CD4-positive, alpha-beta T cell treated with Interferon alpha-2 for 1 hour (primary cell): ENCODE measurements around the gene GAGE10.
"Not testable (repeated sequence)": the region's sequence is repeated elsewhere in the genome, so short reads cannot be mapped to it uniquely, and the experiment has no call there.

ENCODE experiments used
- DNase-seq, 2 donors: peaks; one replicate each; pipeline ENCODE4 v3.0.0-alpha.2; 2020 to 2022

GAGE10 gene

DNA sequence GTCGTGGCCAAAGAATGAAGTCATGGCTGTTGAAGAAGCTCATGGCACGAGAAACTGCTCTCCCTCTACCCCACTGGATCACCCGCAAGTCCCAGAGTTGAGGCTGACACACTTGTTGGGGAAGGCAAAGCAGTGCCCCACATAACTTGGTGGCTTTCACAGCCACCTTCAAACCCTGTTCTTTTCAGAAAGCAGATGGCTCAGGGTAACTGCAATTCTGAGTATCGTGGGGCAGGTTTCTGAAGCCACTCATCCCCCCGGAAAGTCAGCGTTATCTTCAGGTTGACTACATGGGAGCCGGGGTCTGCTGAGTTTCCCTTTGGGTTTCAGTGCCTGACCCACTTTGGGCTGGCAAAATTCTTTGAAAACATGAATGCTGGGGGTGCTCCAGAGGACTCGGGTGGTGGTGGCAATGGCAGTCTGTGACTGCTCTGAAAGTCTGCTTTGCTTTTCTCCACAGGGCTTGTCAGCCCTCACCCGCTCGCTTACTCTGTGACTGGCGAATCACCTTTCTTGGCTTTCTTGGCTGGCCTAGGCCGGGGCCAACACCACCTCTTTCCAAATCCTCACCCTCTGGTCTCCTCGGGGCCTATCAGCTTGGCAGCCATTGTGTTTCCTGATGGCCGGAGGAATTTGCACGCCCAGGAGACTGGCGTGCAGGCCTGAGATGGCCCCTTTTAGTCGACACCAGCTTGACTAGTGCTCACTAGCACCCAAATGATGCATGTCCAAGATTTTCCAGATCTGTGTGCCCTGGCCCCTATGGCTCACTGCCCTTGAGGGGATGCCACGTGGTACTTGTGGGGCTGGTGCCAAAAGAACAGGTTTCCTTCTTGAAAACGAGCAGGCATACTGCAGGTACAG is 26.5 kb upstream of the GAGE10 start:
- DNase-seq, result no peak

GRCh38 chrX:49277535-49277830 is 26.0 kb upstream of the GAGE10 start:
- DNase-seq, result no peak

DNA sequence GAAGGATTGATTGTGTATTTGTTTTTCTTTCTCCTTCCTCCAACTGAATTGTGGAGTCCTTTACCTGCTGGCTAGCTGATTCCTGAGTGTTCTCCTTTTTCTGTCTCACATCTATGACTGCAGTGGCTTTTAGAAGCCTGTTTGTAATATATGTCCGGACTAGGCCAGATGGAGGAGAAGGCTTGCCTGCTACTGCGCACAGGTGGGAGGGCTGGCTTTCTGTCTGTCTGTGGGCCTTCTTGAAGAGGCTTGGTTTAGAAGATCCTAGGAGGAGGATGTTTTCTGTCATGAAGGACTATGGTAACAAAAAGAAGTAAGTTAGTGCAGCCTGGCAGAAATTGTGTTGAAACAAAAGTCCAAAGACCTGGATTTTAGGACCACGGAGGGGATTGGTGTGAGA is 25.4 kb upstream of the GAGE10 start:
- DNase-seq, result no peak

DNA sequence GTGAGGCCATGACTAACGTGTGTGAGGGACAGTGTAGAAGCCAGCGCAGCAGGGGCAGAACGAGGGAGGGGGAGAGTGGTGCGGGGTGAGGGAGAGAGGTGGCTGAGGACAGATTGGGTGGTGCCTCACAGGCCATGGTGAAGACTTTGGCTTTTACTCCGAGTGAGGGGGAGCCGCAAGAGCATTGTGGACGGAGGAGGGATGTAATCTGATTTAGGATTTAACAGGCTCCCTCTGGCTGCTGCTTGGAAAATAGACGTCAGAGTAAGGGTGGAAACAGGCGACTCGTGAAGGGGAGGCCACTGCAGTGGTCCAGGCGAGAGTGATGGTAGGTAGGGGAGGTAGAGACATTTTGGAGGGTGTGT is 20.8 kb upstream of the GAGE10 start:
- no peak for DNase-seq

- DNase-seq, result no peak
These were observed 19.2 kb upstream of the GAGE10 start for GRCh38 chrX:49284212-49284611.

- DNase-seq, result no peak
These were observed 17.3 kb upstream of the GAGE10 start for GRCh38 chrX:49286136-49286535.

DNA sequence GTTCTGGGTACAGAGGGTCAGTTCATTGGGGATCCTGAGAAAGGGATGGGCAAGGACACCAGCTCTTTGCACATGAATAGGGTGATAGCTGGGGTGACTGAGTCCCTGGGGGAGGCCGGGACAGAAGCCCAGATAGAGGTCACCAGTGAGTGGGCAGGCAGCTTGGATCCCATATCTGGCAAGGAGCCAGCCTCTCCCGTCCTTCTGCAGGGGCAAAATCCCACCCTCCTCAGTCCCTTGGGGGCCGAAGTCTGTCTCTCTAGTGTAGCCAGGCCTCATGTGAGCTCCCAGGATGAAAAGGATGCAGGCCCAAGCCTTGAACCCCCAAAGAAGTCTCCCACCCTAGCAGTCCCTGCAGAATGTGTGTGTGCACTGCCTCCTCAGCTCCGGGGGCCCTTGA is 16.9 kb upstream of the GAGE10 start:
- DNase-seq, result no peak

DNA sequence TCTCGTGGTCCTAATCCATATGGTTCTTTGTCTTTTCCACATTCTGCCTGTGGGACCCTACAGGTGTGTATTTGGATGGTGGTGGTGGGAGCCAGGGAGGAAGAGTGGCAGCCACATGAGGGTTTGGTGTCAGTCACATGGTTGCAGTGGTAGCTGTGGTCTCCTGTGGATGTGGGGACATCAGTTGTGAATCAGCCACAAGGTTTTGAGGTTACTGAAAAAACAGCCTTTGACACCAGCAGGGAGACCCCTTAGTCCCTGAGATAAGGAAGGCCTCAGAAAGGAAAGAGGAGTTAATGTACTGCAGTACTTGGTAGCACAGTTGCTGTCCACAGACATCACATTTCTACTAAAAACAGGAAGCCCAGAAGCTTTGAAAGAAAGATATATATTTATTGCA is 15.8 kb upstream of the GAGE10 start:
- DNase-seq, result no peak

DNA sequence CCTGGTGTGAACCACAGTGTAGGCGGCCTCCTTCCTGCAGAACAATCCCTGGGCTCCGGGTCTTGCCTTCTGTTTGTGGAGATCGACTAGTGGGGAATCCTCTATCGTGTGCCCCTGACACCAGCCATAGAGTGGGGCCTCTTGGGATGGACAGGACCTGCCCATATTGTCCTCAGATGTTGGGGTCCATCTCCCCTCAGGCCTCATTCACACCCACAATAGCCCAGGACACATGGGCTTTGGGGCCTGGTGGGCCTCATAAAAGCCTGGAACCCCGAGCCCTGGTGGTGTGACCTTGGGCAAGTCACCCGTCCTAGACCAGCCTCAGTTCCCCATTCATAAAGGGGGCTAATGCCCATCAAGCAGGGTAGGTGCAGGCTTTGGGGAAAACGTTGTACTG is 13.2 kb upstream of the GAGE10 start:
- DNase-seq, result no peak

- DNase-seq, result peak; percentile 60 to 70
These were observed 11.7 kb upstream of the GAGE10 start for GRCh38 chrX:49291615-49292337.

DNA sequence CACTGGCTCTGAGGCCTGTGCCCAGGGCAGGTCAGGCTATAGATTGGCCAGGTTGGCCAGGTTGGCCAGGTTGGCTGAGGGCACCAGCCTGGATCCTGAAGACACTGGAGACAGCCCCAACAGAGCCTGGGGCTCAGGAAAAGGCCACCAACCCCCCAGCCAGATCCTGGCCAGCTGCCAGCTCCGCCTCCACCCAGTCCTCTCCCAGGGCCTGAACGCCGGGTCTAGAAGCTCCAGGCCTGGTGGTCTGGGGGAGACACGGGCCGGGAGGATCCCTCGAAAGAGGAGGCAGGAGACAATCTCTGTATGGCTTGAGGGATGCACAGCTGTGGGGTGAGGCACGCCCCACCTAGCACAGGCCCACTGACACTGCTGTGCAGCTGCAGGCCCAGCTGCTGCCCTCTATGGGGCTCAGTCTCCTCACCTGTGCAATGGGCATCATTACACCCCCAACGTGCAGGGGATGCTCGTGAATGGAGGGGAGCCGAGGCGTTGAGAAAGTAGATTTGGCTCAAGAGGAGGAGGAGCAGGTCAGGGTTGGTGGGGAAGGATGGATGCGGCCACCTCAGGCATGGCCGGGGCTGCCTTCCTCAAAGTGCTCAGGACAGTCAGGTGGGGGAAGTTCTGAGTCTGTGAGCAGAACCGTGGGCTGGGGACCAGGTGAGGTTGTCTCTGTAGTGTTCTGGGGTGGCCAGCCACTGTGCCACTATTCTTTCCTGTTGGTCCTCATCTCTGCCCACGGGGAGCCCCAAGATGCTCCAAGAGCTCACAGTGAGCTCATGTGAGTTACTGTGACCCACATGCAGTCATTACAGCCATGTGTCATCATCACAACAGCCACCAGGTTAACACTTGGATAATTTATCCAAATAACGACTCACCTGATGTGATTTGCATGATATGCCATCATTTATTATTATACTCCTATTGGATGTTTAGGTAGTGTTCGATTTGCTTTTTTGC is 10.8 kb upstream of the GAGE10 start:
- DNase-seq, result no peak

DNA sequence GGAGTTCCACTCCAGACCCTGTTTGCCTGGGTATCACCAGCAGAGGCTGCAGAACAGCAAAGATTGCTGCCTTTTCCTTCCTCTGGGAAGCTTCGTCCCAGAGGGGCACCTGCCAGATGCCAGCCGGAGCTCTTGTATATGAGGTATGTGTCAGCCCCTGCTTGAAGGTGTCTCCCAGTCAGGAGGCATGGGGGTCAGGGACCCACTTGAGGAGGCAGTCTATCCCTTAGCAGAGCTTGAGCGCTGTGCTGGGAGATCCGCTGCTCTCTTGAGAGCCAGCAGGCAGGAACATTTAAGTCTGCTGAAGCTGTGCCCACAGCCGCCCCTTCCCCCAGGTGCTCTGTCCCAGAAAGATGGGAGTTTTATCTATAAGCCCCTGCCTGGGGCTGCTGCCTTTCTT is 4.2 kb upstream of the GAGE10 start:
- not testable (repeated sequence) for DNase-seq

GRCh38 chrX:49300703-49301102 is 2.7 kb upstream of the GAGE10 start:
- DNase-seq, result no peak

- DNase-seq, result not testable (repeated sequence)
These were observed 4.3 kb downstream of the GAGE10 start for GRCh38 chrX:49307775-49308174.

DNA sequence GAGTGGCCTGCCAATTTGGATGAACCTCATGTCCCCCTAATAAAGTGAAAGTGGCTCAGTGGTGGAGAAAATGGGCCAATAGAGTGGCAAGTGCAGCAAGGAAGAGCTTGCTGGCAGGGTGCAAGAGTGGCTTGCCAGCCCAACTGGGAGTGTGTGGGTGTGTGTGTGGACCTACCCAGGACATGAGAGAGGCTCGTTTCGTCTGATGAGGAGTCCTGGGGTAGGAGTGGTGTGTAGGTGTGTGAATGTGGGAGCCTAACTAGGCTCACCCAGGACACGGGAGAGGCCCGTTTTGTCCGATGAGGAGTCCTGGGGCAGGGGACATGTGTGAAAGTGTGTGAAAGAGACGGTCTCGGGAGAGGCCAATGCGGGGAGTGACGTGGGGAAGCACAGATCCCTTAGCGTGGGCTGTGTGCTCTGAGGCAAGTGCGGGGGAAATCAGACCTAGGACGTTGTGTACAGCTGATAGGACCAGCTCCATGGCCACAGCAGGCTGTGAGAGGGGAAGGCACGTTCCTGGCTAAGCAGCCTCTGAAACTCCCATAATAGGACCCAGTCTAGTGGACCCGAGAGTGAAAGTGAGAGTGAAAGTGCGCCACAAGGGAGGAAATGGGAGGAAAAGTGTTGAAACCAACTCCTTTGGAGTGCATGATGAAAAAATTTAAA is 5.3 kb downstream of the GAGE10 start:
- DNase-seq, result peak; percentile 4 to 48

DNA sequence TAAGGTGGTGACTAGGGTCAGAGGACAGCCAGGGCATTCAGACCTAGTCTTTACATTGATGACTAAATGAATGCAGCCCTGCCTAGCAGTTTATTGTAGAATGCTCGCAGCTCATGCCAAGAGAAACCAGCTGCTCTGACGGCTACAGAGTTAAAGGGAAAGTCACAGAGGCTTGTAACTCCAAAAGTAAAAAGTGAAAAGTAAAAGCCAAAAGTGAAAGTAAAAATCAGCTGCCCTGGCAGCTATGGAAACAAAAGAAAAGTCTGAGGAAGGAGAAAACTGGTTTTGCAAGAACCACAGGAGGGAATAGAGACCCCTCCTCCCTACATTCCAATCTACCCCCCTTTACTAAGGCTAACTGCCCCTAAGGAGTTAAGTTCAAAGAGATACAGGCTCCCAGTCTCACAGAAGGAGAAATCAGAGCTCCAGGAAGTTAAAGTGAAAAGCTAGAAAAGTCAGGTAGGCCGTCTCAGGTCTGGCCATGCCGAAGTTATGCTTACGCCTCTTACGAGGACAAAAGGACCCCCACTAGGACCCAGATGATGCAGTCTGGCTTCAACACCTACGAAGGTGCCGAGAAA is 6.0 kb downstream of the GAGE10 start:
- peak in 1 of 2 donors; percentile 32 for DNase-seq

- no peak for DNase-seq
These were observed 6.9 kb downstream of the GAGE10 start for GRCh38 chrX:49310371-49310770.

DNA sequence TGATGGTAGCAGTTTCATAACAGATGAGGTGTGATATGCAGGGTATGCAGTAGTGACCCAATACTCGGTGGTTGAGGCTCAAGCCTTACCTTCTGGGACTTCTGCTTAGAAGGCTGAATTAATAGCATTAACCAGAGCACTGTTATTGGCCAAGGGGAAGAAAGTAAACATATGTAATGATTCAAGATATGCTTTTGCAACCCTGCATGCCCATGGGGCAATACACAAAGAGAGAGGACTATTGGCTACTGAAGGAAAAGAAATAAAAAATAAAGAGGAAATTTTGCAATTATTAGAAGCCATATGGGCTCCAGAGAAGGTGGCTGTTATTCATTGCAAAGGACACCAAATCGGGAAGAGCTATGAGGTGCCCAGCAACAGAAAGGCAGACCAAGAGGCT is 8.7 kb downstream of the GAGE10 start:
- no peak for DNase-seq

GRCh38 chrX:49316085-49316484 is 12.6 kb downstream of the GAGE10 start:
- no peak for DNase-seq

DNA sequence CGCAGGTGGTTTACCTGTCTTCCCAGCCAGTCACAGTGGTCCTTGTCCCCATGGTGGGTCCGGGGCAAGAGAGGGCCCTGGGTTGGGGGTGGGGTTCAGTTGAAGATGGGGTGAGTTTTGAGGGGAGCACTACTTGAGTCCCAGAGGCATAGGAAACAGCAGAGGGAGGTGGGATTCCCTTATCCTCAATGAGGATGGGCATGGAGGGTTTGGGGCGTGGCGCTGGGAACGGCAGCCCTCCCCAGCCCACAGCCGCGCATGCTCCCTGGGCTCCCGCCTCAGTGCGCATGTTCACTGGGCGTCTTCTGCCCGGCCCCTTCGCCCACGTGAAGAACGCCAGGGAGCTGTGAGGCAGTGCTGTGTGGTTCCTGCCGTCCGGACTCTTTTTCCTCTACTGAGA is 18.3 kb downstream of the GAGE10 start, which contains the start of gene GAGE12J:
GAGE12J (plus strand) TSS at position 301 of the 400 bp plus-strand sequence. CDS start 1,157 bp downstream, outside the sequence.
- DNase-seq, result not testable (repeated sequence)

DNA sequence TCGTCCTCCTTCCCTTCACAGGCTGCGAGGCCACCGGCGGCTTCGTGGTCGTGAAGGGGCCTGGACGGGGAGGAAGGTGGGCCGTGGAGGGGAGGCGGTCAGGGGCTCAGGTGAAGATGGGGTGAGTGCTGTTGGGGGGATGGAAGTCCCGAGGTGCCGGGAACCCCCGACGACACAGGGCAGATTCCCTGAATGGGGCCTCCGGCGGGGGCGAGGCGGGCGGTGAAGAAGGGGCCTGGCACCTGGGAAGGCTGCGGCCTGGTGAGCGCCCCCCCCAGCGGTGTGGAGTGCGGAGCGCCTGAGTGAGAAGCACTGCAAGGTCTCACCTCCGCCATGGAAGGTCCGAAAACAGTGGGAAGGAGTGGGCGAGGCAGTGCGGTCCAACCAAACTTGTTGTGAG is 18.8 kb downstream of the GAGE10 start:
- not testable (repeated sequence) for DNase-seq

- not testable (repeated sequence) for DNase-seq
These were observed 20.3 kb downstream of the GAGE10 start for GRCh38 chrX:49323735-49324134.
